Measurements from ENCODE around the gene NAB2. TPM values are rescaled to one million over a fixed set of nuclear protein-coding genes. Genes with fewer than 3 reads are reported as not detected.

NAB2 gene
- total RNA-seq, 2 donors from 2014 or later, result 13.5 to 21.7 TPM

DNA sequence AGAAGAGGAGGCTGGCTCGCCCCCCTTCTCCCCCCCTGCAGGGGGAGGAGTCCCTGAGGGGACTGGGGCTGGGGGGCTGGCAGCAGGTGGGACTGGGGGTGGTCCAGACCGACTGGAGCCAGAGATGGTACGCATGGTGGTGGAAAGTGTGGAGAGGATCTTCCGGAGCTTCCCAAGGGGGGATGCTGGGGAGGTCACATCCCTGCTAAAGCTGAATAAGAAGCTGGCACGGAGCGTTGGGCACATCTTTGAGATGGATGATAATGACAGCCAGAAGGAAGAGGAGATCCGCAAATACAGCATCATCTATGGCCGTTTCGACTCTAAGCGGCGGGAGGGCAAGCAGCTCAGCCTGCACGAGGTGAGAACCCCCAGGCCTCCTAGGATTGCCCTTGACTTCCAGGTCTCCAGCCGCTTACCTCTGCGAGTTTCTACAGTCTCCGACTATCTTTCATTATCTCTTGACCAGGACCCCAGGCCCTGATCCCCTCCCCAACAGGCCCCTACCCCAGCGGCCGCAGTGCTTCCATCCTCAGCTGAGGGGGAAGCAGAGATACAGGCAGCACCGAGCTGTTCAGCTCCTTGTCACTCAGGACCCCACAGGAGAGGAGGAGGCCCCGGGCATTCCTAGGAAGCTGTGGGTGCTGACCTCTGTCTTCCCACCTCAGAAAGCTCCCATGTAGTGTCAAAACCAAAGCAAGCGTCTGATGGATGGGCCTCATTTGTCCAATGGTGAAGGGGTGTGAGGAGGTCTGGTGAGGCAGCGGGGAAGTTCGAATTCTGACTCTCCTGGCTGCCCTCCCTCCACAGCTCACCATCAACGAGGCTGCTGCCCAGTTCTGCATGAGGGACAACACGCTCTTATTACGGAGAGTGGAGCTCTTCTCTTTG lies 3.0 kb downstream of the NAB2 start:
- Histone ChIP-seq H3K4me3 (ENCODE audit: low read length) (no peak overlapping the region), H3K36me3 (ENCODE audit: control insufficient read depth, insufficient read depth, low read length) (peaks cover 16% of the 10 kb centered on the region), H3K9ac (ENCODE audit: extremely low read depth, low read length, poor library complexity, severe bottlenecking) (no peak overlapping the region), H3K27me3 (ENCODE audit: control insufficient read depth, insufficient read depth, low read length, poor library complexity, severe bottlenecking) (no peaks in the 10 kb centered on the region), H3K4me1 (ENCODE audit: control insufficient read depth, insufficient read depth, low read length) (peaks cover 3% of the 10 kb centered on the region), H3K9me3 (ENCODE audit: control insufficient read depth, low read length) (no peaks in the 10 kb centered on the region), H3K27ac (ENCODE audit: low read depth, low read length) (no peak overlapping the region)
- TF ChIP-seq CTCF (conservative IDR thresholded peaks at IDR 0.05), result no peak
- DNase-seq, result no peak
- Mint-ChIP-seq H3K27ac (no peak overlapping the region), H3K36me3 (ENCODE audit: low read depth) (peaks cover 30% of the 10 kb centered on the region), H3K9me3 (no peaks in the 10 kb centered on the region), H3K4me1 (peaks cover 9% of the 10 kb centered on the region), H3K27me3 (ENCODE audit: insufficient read depth) (no peaks in the 10 kb centered on the region), H3K4me3 (no peak overlapping the region)
- WGBS, 2 experiments (ENCODE audit: insufficient coverage in 1 of 2, insufficient read length in 1 of 2), result 91 to 95% methylated on average over 13 to 24 of the region's 25 CpGs

- H3K27me3 ChIP-seq (ENCODE audit: control insufficient read depth, insufficient read depth, low read length, poor library complexity, severe bottlenecking), result no peaks in the 10 kb centered on the region
- peaks cover 16% of the 10 kb centered on the region for H3K36me3 ChIP-seq (ENCODE audit: control insufficient read depth, insufficient read depth, low read length)
- peaks cover 9% of the 10 kb centered on the region for H3K4me1 Mint-ChIP-seq
- H3K9me3 Mint-ChIP-seq, result no peaks in the 10 kb centered on the region
- H3K9ac ChIP-seq (ENCODE audit: extremely low read depth, low read length, poor library complexity, severe bottlenecking), result no peak overlapping the region
- no peak overlapping the region for H3K27ac ChIP-seq (ENCODE audit: low read depth, low read length)
- H3K9me3 ChIP-seq (ENCODE audit: control insufficient read depth, low read length), result no peaks in the 10 kb centered on the region
- H3K4me3 Mint-ChIP-seq, result no peak overlapping the region
- H3K27me3 Mint-ChIP-seq (ENCODE audit: insufficient read depth), result no peaks in the 10 kb centered on the region
- H3K4me1 ChIP-seq (ENCODE audit: control insufficient read depth, insufficient read depth, low read length), result peaks cover 3% of the 10 kb centered on the region
- H3K27ac Mint-ChIP-seq, result peak overlapping the region; percentile 39
- TF ChIP-seq CTCF (conservative IDR thresholded peaks at IDR 0.05), result no peak
- no peak for DNase-seq
- H3K4me3 ChIP-seq (ENCODE audit: low read length), result no peak overlapping the region
- 90 to 100% methylated on average over 5 of the region's 5 CpGs for WGBS, 2 experiments (ENCODE audit: insufficient coverage in 1 of 2, insufficient read length in 1 of 2)
- peaks cover 36% of the 10 kb centered on the region for H3K36me3 Mint-ChIP-seq (ENCODE audit: low read depth)
These were observed 3.6 kb downstream of the NAB2 start for GRCh38 chr12:57092529-57092862.

DNA sequence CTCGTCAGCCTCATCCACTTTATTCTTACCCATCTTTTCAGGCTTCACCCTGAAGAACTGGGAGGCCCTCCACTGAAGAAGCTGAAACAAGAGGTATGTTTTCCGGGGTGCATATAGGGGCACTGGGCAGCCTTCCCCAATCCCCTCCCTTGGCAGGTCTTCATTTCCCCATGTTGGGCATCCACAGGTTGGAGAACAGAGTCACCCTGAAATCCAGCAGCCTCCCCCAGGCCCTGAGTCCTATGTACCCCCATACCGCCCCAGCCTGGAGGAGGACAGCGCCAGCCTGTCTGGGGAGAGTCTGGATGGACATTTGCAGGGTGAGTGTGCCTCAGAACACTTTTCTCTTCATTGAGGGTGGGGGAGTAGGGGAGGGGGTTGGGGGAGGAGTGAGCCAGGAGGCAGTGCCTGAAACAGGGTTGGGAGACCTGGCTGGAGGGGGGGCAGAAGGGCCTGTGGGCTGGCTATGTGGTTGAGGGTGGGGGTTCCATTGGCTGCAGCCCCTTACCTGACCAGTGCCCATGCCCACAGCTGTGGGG lies 4.0 kb downstream of the NAB2 start:
- peaks cover 17% of the 10 kb centered on the region for H3K36me3 ChIP-seq (ENCODE audit: control insufficient read depth, insufficient read depth, low read length)
- H3K27me3 ChIP-seq (ENCODE audit: control insufficient read depth, insufficient read depth, low read length, poor library complexity, severe bottlenecking), result no peaks in the 10 kb centered on the region
- Mint-ChIP-seq H3K27me3 (ENCODE audit: insufficient read depth) (no peaks in the 10 kb centered on the region), H3K36me3 (ENCODE audit: low read depth) (peaks cover 38% of the 10 kb centered on the region), H3K9me3 (no peaks in the 10 kb centered on the region), H3K4me1 (peaks cover 9% of the 10 kb centered on the region), H3K27ac (peak overlapping the region; percentile 39), H3K4me3 (no peak overlapping the region)
- DNase-seq, result no peak
- no peak overlapping the region for H3K27ac ChIP-seq (ENCODE audit: low read depth, low read length)
- TF ChIP-seq CTCF (conservative IDR thresholded peaks at IDR 0.05), result no peak
- H3K9ac ChIP-seq (ENCODE audit: extremely low read depth, low read length, poor library complexity, severe bottlenecking), result no peak overlapping the region
- no peaks in the 10 kb centered on the region for H3K9me3 ChIP-seq (ENCODE audit: control insufficient read depth, low read length)
- H3K4me3 ChIP-seq (ENCODE audit: low read length), result no peak overlapping the region
- WGBS, 2 experiments (ENCODE audit: insufficient coverage in 1 of 2, insufficient read length in 1 of 2), result 88 to 100% methylated on average over 2 to 4 of the region's 4 CpGs
- H3K4me1 ChIP-seq (ENCODE audit: control insufficient read depth, insufficient read depth, low read length), result peaks cover 3% of the 10 kb centered on the region

Measured in endodermal cell (in vitro differentiated cells).